Brain microvascular endothelial cell (primary cell): ENCODE results near the gene CNKSR1.

Experiments
- DNase-seq: peaks from one replicate; pipeline ENCODE4 v3.0.0-alpha.2; 2020
- H3K27ac ChIP-seq: fragments of 250-450 bp; sonication (Bioruptor Pico); 2 replicates; pipeline ENCODE4 v1.5.1; 2020; ENCODE audit warnings: mild to moderate bottlenecking, moderate library complexity
- H3K27me3 ChIP-seq: fragments of 250-450 bp; sonication (Bioruptor Pico); replicated peaks from 2 replicates; pipeline ENCODE4 v1.5.1; 2020; ENCODE audit warnings: mild to moderate bottlenecking
- H3K36me3 ChIP-seq: fragments of 250-450 bp; sonication (Bioruptor Pico); replicated peaks from 2 replicates; pipeline ENCODE4 v1.5.1; 2020; ENCODE audit warnings: mild to moderate bottlenecking
- H3K4me3 ChIP-seq: 2 replicates; pipeline ENCODE4 v1.5.1; 2011; ENCODE audit warnings: low read depth, mild to moderate bottlenecking, control low read depth, low read length, moderate library complexity
- CTCF ChIP-seq: IDR thresholded peaks from 2 replicates; pipeline ENCODE4 v1.5.1; 2011; ENCODE audit warnings: low read depth, mild to moderate bottlenecking, moderate library complexity, low read length, control low read depth, inconsistent platforms; ENCODE audit errors: missing control alignments
- in situ Hi-C: cut with HindIII; loops from 2 replicates; pipeline ENCODE4 v1.10.0; 2017; ENCODE audit warnings: low sequenced_read_pairs, low pct_ligation_motif_present

Gene CNKSR1

DNA sequence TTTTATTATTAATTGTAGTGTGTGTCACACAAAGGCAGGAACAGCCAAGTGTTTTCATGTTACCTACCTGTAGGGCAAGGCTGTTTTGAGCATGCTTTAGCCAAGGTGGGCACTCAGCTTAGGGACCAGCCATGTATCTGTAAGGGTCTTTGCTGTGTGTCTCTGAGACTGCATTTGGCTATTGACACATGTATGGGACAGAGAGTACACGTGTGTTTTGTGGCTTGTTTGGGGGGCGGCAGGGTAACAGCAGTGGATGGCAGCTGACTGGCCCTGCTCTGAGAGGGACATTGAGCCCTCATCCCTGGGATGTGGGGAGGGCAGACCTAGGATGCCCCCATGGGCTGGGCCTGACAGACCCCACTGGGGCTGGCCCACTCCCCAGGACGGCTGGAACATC is 20.0 kb downstream of the CNKSR1 start:
- H3K27me3 ChIP-seq, result no peaks in the 10 kb centered on the region
- H3K36me3 ChIP-seq, result no peaks in the 10 kb centered on the region
- no peak overlapping the region for H3K27ac ChIP-seq
- in situ Hi-C loops, result no loop called here
- no peak overlapping the region for H3K4me3 ChIP-seq
- TF ChIP-seq CTCF, result no peak
- DNase-seq, result no peak

- Histone ChIP-seq H3K4me3 (no peak overlapping the region), H3K36me3 (no peaks in the 10 kb centered on the region), H3K27me3 (no peaks in the 10 kb centered on the region), H3K27ac (no peak overlapping the region)
- in situ Hi-C loops, result no loop called here
- DNase-seq, result no peak
- no peak for TF ChIP-seq CTCF
Measured at GRCh38 chr1:26197813-26198212, 20.5 kb downstream of the CNKSR1 start.

GRCh38 chr1:26200413-26200812 is 23.1 kb downstream of the CNKSR1 start:
- in situ Hi-C loops, result no loop called here

DNA sequence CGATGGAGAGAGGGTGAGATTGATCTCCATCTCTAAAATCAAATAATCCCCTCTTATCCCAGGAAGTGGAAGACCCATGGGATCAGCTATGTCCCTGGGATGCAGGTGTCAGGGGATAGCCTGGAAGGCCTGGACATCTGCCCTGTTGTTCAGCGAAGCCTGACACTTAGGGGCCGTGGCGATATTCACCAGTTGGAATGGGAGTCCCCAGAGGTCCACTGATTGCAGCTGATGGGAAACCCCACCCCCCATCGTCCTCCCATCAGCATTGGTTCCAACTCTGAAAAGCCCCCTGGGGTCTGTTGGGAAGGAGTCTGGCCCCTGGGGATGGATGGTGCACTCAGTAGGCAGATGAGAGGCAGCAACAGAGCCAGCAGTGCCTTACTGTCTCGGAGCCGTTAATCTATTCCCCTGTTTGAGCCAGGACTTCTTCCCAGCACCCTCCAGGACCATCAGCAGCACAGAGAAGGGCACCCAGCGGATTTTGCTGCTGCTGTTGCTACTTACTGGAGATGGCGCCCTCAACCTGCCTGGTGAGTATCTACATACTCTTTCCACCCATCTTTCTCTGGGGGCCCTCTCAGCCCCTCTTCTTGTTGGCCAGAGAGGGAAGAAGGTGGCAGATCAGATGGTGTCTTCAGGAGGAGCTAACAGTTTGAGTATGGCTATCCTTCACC is 26.5 kb downstream of the CNKSR1 start:
- no peak overlapping the region for H3K4me3 ChIP-seq
- H3K27me3 ChIP-seq, result no peaks in the 10 kb centered on the region
- no peak overlapping the region for H3K27ac ChIP-seq
- no peak for TF ChIP-seq CTCF
- no peak for DNase-seq
- in situ Hi-C loops, result no loop called here
- no peaks in the 10 kb centered on the region for H3K36me3 ChIP-seq

More at GRCh38 chr1:26200413-26200812, 23.1 kb downstream of the CNKSR1 start:
- no peaks in the 10 kb centered on the region for H3K27me3 ChIP-seq
- no peak for DNase-seq
- H3K36me3 ChIP-seq, result no peaks in the 10 kb centered on the region
- TF ChIP-seq CTCF, result no peak
- no peak overlapping the region for H3K27ac ChIP-seq
- no peak overlapping the region for H3K4me3 ChIP-seq

GRCh38 chr1:26210147-26210870 is 33.0 kb downstream of the CNKSR1 start:
- in situ Hi-C loops, result no loop called here
- no peak for TF ChIP-seq CTCF
- H3K36me3 ChIP-seq, result no peaks in the 10 kb centered on the region
- no peaks in the 10 kb centered on the region for H3K27me3 ChIP-seq
- DNase-seq, result no peak
- no peak overlapping the region for H3K4me3 ChIP-seq
- H3K27ac ChIP-seq, result no peak overlapping the region
